ENCODE results near the gene SHANK2. TPM values are rescaled to one million over a fixed set of nuclear protein-coding genes. Genes with fewer than 3 reads are reported as not detected.

SHANK2 gene
- total and polyA plus RNA-seq, 2 donors (not counting 3 experiments of a cell fraction or from before 2014, with no cell fraction given), result not detected

DNA sequence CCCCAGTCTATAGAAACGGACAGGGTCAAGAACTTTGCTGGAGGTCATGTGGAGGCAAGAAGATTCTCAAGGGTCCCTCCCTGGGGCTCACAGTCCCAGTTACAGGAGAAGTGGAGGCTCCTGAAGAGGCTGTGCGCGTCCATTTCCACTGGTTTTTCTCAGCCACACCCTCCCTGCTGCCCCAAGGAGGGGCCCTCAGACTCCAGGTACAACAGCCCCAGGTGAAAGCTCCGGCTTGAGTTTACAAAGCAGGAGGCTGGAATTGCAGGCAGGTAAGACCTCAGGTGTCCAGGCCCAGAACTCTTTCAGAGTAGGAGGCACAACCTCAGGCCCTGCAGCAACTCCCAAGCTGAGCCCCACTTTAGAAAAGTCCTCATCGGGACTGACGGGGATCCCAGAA lies 3.1 kb downstream of the SHANK2 start:
- dilution Hi-C loops (cut with MboI; ENCODE audit: extremely low pct_ligation_motif_present, low sequenced_read_pairs), result no loop called here
- intact Hi-C loops (cut with micrococcal nuclease), result no loop called here
- no peak for TF ChIP-seq JUN (IDR thresholded peaks at IDR 0.05; ENCODE audit: borderline replicate concordance, insufficient read depth, insufficient read length, low read depth)
- TF ChIP-seq POLR2A (IDR thresholded peaks at IDR 0.05; ENCODE audit: low read depth, low read length), result no peak
- TF ChIP-seq MYC (IDR thresholded peaks at IDR 0.05; ENCODE audit: low read depth, low read length), result no peak
- TF ChIP-seq, protein P1, sequence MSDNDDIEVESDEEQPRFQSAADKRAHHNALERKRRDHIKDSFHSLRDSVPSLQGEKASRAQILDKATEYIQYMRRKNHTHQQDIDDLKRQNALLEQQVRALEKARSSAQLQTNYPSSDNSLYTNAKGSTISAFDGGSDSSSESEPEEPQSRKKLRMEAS (IDR thresholded peaks at IDR 0.05; ENCODE audit: insufficient read depth, insufficient read length), result no peak
- TF ChIP-seq GATA2 (IDR thresholded peaks at IDR 0.05; ENCODE audit: insufficient read depth, insufficient read length, low read depth, low read length), result no peak
- no peak for TF ChIP-seq POLR2AphosphoS5 (IDR thresholded peaks at IDR 0.05; ENCODE audit: insufficient read depth, low read depth, low read length)
- TF ChIP-seq FOS (IDR thresholded peaks at IDR 0.05; ENCODE audit: borderline replicate concordance, insufficient read depth, low read length), result no peak
- TF ChIP-seq EZH2 (IDR thresholded peaks at IDR 0.05; ENCODE audit: borderline replicate concordance, low read depth, low read length, severe bottlenecking), result no peak
- TF ChIP-seq, protein P2, sequence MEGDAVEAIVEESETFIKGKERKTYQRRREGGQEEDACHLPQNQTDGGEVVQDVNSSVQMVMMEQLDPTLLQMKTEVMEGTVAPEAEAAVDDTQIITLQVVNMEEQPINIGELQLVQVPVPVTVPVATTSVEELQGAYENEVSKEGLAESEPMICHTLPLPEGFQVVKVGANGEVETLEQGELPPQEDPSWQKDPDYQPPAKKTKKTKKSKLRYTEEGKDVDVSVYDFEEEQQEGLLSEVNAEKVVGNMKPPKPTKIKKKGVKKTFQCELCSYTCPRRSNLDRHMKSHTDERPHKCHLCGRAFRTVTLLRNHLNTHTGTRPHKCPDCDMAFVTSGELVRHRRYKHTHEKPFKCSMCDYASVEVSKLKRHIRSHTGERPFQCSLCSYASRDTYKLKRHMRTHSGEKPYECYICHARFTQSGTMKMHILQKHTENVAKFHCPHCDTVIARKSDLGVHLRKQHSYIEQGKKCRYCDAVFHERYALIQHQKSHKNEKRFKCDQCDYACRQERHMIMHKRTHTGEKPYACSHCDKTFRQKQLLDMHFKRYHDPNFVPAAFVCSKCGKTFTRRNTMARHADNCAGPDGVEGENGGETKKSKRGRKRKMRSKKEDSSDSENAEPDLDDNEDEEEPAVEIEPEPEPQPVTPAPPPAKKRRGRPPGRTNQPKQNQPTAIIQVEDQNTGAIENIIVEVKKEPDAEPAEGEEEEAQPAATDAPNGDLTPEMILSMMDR (IDR thresholded peaks at IDR 0.05; ENCODE audit: extremely low read depth in 1 of 2, insufficient read depth in 1 of 2, low read depth in 1 of 2, low read length in 2 of 2), result no peak
- CTCF ChIA-PET, result no interaction called here
- no peaks in the 10 kb centered on the region for H3K4me1 ChIP-seq (ENCODE audit: control insufficient read depth, extremely low read depth, insufficient read depth, low read length)
- no peak overlapping the region for H3K4me3 ChIP-seq (replicated peaks in 1 of 3; ENCODE audit: insufficient read depth in 1 of 3, low read depth in 1 of 3, low read length in 3 of 3)
- H3K4me2 ChIP-seq (ENCODE audit: insufficient read depth, low read length), result no peak overlapping the region
- no peaks in the 10 kb centered on the region for H3K9me1 ChIP-seq (replicated peaks; ENCODE audit: control insufficient read depth, extremely low read depth, insufficient read depth, low read length)
- POLR2A ChIA-PET, result no interaction called here
- BruUV-seq (replicated peaks), result no TSS peak
- H3K79me2 ChIP-seq (ENCODE audit: control insufficient read depth, insufficient read depth, low read length), result no peaks in the 10 kb centered on the region
- no peaks in the 10 kb centered on the region for H3K9me3 ChIP-seq (replicated peaks; ENCODE audit: control insufficient read depth, insufficient read depth, low read length)
- H3K9ac ChIP-seq (replicated peaks; ENCODE audit: extremely low read depth, insufficient read depth, low read length), result no peak overlapping the region
- no peak overlapping the region for H3K27ac ChIP-seq (ENCODE audit: insufficient read depth, low read depth, low read length)
- no peak overlapping the region for H2AFZ ChIP-seq (ENCODE audit: low read depth, low read length)
- DNase-seq (ENCODE audit: low read depth, low spot score) (no peak), FAIRE-seq (no peak)
- H3K36me3 ChIP-seq (ENCODE audit: control insufficient read depth in 2 of 2, extremely low read depth in 1 of 2, insufficient read depth in 2 of 2, low read length in 2 of 2), result no peaks in the 10 kb centered on the region
- no peaks in the 10 kb centered on the region for H4K20me1 ChIP-seq (replicated peaks; ENCODE audit: control insufficient read depth, extremely low read depth, insufficient read depth, low read length)
- peaks cover 10 to 34% of the 10 kb centered on the region in 2 experiments for H3K27me3 ChIP-seq (ENCODE audit: control insufficient read depth in 2 of 2, insufficient read depth in 2 of 2, low read length in 2 of 2)

Data from endothelial cell of umbilical vein (primary cell).